ENCODE data around the gene PTPRB. TPM values are rescaled to one million over a fixed set of nuclear protein-coding genes. Genes with fewer than 3 reads are reported as not detected.

Gene PTPRB
- total RNA-seq, 1 experiment from 2014 or later, result 1.9 TPM

DNA sequence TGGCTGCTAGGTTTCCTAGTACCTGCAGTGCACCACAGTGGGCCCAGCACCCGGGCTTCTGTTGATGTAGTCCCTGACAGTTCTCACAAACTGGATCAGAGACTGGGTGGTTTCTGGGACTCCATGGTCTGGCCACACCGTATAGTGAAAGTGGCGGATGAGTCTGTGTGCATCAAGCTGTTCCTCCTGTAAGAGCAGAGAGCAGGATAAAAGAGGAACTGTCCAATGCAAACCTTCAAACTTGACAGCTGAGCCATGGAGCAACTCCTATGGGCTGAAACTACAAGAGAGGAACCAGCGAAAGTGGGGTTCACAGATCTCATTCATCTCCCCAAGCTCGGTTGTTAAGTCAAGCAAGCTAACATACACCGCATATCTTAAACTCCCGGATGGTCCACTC, 102.8 kb downstream of the PTPRB start:
- Histone ChIP-seq H3K9me3 (ENCODE audit: insufficient read depth, low read depth) (no peaks in the 10 kb centered on the region), H3K79me2 (ENCODE audit: low read depth) (no peaks in the 10 kb centered on the region), H3F3A (ENCODE audit: insufficient read depth, low read depth) (no peaks in the 10 kb centered on the region), H3K36me3 (ENCODE audit: low read depth) (no peaks in the 10 kb centered on the region), H3K4me3 (no peak overlapping the region), H3K27me3 (ENCODE audit: insufficient read depth, low read depth) (no peaks in the 10 kb centered on the region), H3K4me1 (replicated peaks; ENCODE audit: insufficient read depth) (no peaks in the 10 kb centered on the region), H3K27ac (no peak overlapping the region), H3K9me2 (ENCODE audit: insufficient read depth) (no peaks in the 10 kb centered on the region), H2AFZ (no peak overlapping the region), H3K4me2 (no peak overlapping the region), H4K20me1 (ENCODE audit: insufficient read depth) (no peaks in the 10 kb centered on the region)
- no TSS peak for BruUV-seq (replicated peaks)
- no peak for DNase-seq
- CTCF ChIA-PET, result no interaction called here
- no peak for TF ChIP-seq CTCF (conservative IDR thresholded peaks at IDR 0.05)
- no peak for TF ChIP-seq EZH2 (IDR thresholded peaks at IDR 0.05; ENCODE audit: low read depth)
- intact Hi-C loops (cut with micrococcal nuclease; ENCODE audit: unreplicated experiment), result no loop called here
- POLR2A ChIA-PET (ENCODE audit: unreplicated experiment), result no interaction called here

DNA sequence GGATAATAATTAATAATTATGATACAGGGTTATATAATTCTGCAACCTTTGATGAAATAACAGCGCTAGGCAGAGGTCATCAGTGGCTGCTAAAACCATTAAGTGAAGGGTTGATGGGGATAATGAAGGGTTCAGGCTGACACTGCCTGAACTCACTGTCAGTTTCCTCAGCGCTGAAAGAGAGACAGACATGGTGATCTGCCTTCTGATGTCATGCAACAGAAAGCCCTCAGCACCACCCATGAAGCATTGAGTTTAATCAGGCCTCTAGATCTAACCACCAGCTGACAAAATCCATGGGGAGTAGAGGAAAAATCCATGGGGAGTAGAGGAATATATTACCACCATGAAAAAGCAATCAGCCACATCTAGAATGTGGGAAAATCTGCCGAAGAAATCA, 107.6 kb downstream of the PTPRB start:
- ChIA-PET CTCF (no interaction called here), POLR2A (ENCODE audit: unreplicated experiment) (no interaction called here)
- BruUV-seq (replicated peaks), result no TSS peak
- Histone ChIP-seq H3K4me3 (no peak overlapping the region), H3K27ac (no peak overlapping the region), H3K27me3 (ENCODE audit: insufficient read depth, low read depth) (no peaks in the 10 kb centered on the region), H3K9me3 (ENCODE audit: insufficient read depth, low read depth) (no peaks in the 10 kb centered on the region), H3K9me2 (ENCODE audit: insufficient read depth) (no peaks in the 10 kb centered on the region), H3K79me2 (ENCODE audit: low read depth) (no peaks in the 10 kb centered on the region), H4K20me1 (ENCODE audit: insufficient read depth) (no peaks in the 10 kb centered on the region), H3K4me2 (no peak overlapping the region), H3F3A (ENCODE audit: insufficient read depth, low read depth) (no peaks in the 10 kb centered on the region), H3K36me3 (ENCODE audit: low read depth) (no peaks in the 10 kb centered on the region), H2AFZ (no peak overlapping the region), H3K4me1 (replicated peaks; ENCODE audit: insufficient read depth) (no peaks in the 10 kb centered on the region)
- TF ChIP-seq CTCF (conservative IDR thresholded peaks at IDR 0.05), result no peak
- no peak for TF ChIP-seq EZH2 (IDR thresholded peaks at IDR 0.05; ENCODE audit: low read depth)
- intact Hi-C loops (cut with micrococcal nuclease; ENCODE audit: unreplicated experiment), result no loop called here
- no peak for DNase-seq

- H3K4me2 ChIP-seq, result no peak overlapping the region
- POLR2A ChIA-PET (ENCODE audit: unreplicated experiment), result no interaction called here
- TF ChIP-seq CTCF (conservative IDR thresholded peaks at IDR 0.05) (no peak), EZH2 (IDR thresholded peaks at IDR 0.05; ENCODE audit: low read depth) (no peak)
Measured at GRCh38 chr12:70520847-70521246, 116.4 kb downstream of the PTPRB start.

More at GRCh38 chr12:70520847-70521246, 116.4 kb downstream of the PTPRB start:
- no peak for DNase-seq
- Histone ChIP-seq H4K20me1 (ENCODE audit: insufficient read depth) (no peaks in the 10 kb centered on the region), H3K4me3 (no peak overlapping the region), H3K27ac (no peak overlapping the region), H3K27me3 (ENCODE audit: insufficient read depth, low read depth) (no peaks in the 10 kb centered on the region), H3K4me1 (replicated peaks; ENCODE audit: insufficient read depth) (no peaks in the 10 kb centered on the region), H2AFZ (no peak overlapping the region), H3K79me2 (ENCODE audit: low read depth) (no peaks in the 10 kb centered on the region), H3K9me3 (ENCODE audit: insufficient read depth, low read depth) (no peaks in the 10 kb centered on the region), H3F3A (ENCODE audit: insufficient read depth, low read depth) (no peaks in the 10 kb centered on the region), H3K9me2 (ENCODE audit: insufficient read depth) (no peaks in the 10 kb centered on the region), H3K36me3 (ENCODE audit: low read depth) (no peaks in the 10 kb centered on the region)
- CTCF ChIA-PET, result no interaction called here
- intact Hi-C loops (cut with micrococcal nuclease; ENCODE audit: unreplicated experiment), result no loop called here
- BruUV-seq (replicated peaks), result no TSS peak

Measured in PC-9 (cell line).